Spleen (tissue), 7 donors: Measurements from ENCODE around the gene PSMD1.

Experiments used
- POLR2A ChIP-seq, 3 donors: fragments of 450-650 bp; IDR thresholded peaks; one replicate each; pipeline ENCODE4 v1.5.1; 2017; ENCODE audit warnings: antibody characterized with exemption in 3 of 3, mild to moderate bottlenecking in 1 of 3
- POLR2AphosphoS5 ChIP-seq, 3 donors: sonication (generic); formaldehyde crosslinking; IDR thresholded peaks; one replicate each; pipeline ENCODE4 v1.5.1; 2017; ENCODE audit warnings: antibody characterized with exemption in 3 of 3
- TF ChIP-seq, protein P1 (sequence below), 11 experiments: fragments of 200-600 bp in 7 of 11; fragments of 450-650 bp in 4 of 11; sonication (generic) in 4 of 11; IDR thresholded peaks in 8 of 11; conservative IDR thresholded peaks in 3 of 11; 1 replicate in 7 of 11; 2 replicates in 4 of 11; pipeline versions ENCODE4 v1.4.0 to v1.8.0; 2016 to 2021; ENCODE audit warnings: antibody characterized with exemption in 11 of 11, inconsistent platforms in 4 of 11, mild to moderate bottlenecking in 1 of 11
- donor health status: DM: no; HTN: no; CAD: no; lungs with moderate emphysema.
- donor health status: DM: no; HTN: no; CAD: no.
- donor health status: DM: no; HTN: no; CAD: no.

DNA sequence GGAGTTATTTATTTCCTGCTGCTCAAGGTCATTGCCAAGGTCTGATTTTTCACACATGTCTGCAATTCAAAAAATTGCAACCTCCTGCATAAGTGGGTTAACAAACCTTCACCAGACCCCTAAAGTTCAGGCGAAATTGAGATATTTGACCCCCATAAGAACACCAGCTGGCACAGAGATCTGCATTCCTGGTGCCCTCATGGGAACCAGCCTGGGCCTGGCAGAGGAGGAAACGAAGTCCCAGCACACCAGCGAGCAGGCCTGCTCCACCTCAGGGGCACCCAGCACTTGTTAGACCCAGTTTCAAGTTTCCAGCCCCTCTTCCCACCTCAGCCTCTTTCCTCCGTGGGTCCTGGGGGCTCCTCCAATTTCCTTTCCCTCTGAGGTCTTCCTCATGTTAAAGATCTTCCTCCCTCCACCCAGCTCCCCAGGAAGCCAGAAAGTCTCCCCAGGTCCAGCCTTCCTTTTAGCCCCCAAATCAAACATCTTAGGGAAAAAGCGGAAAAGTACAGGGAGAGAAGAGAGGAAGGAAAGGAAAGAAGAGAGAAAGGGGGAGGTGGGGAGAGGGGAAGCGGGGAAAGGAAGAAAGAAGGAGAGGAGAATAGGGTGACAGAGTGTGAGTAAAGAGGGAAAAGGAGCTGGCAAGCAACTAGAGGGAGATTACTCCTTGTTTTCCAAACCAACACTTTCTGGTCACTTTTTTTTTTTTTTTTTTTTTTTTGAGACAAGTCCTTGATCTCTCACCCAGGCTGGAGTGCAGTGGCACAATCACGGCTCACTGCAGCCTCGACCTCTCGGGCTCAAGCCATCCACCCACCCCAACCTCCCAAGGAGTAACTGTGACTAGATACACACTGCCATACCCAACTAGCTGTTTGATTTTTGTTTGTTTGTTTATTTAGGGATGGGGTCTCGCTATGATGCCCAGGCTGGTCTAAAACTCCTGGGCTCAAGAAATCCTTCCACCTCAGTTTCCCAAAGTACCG is 23.2 kb upstream of the PSMD1 start:
- TF ChIP-seq, protein P1, sequence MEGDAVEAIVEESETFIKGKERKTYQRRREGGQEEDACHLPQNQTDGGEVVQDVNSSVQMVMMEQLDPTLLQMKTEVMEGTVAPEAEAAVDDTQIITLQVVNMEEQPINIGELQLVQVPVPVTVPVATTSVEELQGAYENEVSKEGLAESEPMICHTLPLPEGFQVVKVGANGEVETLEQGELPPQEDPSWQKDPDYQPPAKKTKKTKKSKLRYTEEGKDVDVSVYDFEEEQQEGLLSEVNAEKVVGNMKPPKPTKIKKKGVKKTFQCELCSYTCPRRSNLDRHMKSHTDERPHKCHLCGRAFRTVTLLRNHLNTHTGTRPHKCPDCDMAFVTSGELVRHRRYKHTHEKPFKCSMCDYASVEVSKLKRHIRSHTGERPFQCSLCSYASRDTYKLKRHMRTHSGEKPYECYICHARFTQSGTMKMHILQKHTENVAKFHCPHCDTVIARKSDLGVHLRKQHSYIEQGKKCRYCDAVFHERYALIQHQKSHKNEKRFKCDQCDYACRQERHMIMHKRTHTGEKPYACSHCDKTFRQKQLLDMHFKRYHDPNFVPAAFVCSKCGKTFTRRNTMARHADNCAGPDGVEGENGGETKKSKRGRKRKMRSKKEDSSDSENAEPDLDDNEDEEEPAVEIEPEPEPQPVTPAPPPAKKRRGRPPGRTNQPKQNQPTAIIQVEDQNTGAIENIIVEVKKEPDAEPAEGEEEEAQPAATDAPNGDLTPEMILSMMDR (IDR thresholded peaks at IDR 0.05 in 8 of 11, conservative IDR thresholded peaks at IDR 0.05 in 3 of 11), result no peak
- TF ChIP-seq POLR2A (IDR thresholded peaks at IDR 0.05) (no peak), POLR2AphosphoS5 (IDR thresholded peaks at IDR 0.05) (no peak)
